ENCODE results near the gene PHKG2.
"Not testable (repeated sequence)": the region's sequence is repeated elsewhere in the genome, so short reads cannot be mapped to it uniquely, and the experiment has no call there.

Gene PHKG2

DNA sequence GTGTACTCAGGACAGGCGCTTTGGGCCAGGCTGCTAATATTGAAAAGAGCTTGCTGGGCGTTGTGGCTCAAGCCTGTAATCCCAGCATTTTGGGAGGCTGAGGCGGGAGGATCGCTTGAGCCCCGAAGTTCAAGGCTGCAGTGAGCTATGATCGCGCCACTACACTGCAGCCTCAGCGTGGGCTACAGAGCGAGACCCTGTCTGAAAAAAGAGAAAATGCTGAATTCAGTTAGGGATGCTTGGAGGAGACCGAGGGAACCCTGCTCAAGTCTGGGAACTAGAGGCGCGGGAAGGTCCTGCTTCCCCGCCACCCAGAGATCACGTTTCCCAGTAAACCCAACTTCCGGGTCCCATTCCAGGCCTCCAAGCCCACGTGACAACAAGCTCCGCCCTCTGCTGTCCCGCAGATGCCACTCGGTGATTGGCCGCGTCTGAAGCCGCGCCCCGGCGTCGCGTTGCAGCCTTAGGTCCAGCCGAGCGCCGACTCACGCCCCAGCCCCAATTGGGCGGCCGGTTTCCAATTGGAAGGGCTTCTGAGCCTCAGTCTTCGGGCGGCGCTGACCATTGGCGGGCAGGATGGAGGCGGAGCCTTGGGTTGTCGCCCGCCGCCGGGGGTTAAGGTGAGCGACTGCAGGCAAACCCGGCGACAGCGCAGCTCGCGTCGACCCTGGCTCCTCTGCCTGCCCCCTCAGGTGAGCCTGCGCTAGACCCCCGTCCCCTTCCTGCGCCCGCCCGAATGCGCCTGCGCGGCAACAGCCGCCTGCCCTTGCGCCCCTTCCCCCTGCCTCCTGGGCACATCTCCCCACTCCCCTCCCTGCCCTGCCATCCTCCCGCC is at the start of gene PHKG2:
Gene PHKG2 (plus strand): TSS at position 627 of the 835 bp plus-strand sequence. CDS start 396 bp downstream, outside the sequence.
- CTCF ChIA-PET, result interaction anchor here (0.9 to 1.4 kb wide), 3 partner anchors 19 to 67 kb away, joined by 3 read pairs; no protein-coding TSS in a partner anchor
- no peak for TF ChIP-seq CTCF (IDR thresholded peaks at IDR 0.05; ENCODE audit: insufficient read depth, low read length, missing control alignments)
- peak within 1 kb of the TSS; percentile 91 for H3K4me3 ChIP-seq (ENCODE audit: low read depth, low read length)
- POLR2A ChIA-PET, result interaction anchor here (0.6 to 1.8 kb wide), 10 partner anchors 9 to 50 kb away, joined by 3 to 10 read pairs (median 3); partner anchors contain the start of gene ZNF629
- peak; percentile 89 for DNase-seq (ENCODE audit: low read depth, low spot score)

GRCh38 chr16:30698816-30699614 is 49.2 kb upstream of the PHKG2 start, which contains the start of gene SRCAP:
SRCAP (plus strand) TSS chr16:30699171; CDS start chr16:30700825, 1,654 bp downstream.
- ChIA-PET CTCF (no interaction called here), POLR2A (no interaction called here)
- TF ChIP-seq CTCF (IDR thresholded peaks at IDR 0.05; ENCODE audit: insufficient read depth, low read length, missing control alignments), result no peak
- peak within 1 kb of the TSS; percentile 95 for H3K4me3 ChIP-seq (ENCODE audit: low read depth, low read length)
- DNase-seq (ENCODE audit: low read depth, low spot score), result no peak

DNA sequence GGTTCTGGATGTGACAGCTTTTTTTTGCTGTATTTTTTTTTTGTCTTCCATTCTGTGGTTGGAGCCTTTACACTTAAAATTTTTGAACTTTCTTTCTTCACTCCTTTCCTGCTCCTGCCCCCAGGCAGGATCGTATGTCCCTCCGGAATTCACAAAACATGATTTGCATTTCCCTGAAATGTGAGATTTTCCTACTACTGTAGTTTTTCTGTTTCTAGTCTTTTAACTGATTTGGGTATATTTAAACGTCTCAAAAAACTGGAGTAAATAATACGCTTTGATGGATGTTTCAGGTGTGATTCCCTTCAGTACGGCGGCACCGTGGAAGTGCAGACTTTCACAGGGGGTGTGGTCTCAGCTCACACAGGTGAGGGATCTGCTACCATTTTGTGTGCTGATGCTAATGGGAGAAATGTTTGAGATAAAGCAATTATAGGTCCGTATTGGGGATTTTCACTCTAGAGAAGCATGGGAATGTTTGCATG is 48.6 kb upstream of the PHKG2 start:
- TF ChIP-seq CTCF (IDR thresholded peaks at IDR 0.05; ENCODE audit: insufficient read depth, low read length, missing control alignments), result no peak
- ChIA-PET POLR2A (no interaction called here), CTCF (no interaction called here)
- peak overlapping the region; percentile 95 for H3K4me3 ChIP-seq (ENCODE audit: low read depth, low read length)
- DNase-seq (ENCODE audit: low read depth, low spot score), result no peak

- DNase-seq (ENCODE audit: low read depth, low spot score), result no peak
- H3K4me3 ChIP-seq (ENCODE audit: low read depth, low read length), result no peak overlapping the region
- CTCF ChIA-PET, result interaction anchor here (1.2 kb wide), 1 partner anchor 16 kb away, joined by 3 read pairs; no protein-coding TSS in a partner anchor
- TF ChIP-seq CTCF (IDR thresholded peaks at IDR 0.05; ENCODE audit: insufficient read depth, low read length, missing control alignments), result no peak
- POLR2A ChIA-PET, result no interaction called here
Measured at GRCh38 chr16:30700491-30700890, 47.7 kb upstream of the PHKG2 start.

DNA sequence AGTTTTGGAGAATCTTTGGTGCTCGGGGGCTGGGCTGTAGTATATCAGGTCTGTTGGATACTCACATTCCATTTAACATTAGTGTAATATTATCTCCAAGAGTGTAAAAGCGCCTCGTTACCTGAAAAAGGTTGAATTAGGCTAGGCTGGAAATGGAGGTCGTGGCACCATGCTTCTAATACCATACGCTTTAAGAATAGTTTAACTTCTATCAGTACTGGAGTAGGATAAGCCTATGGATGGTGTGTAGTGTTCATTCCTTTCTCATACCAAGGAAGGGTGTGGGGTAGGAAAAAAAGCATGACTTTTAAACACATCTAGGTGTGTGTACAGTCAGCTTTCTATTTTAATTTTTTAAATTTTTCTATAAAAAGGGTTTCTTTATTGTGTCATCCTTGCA is 47.3 kb upstream of the PHKG2 start:
- CTCF ChIA-PET, result interaction anchor here (1.2 kb wide), 1 partner anchor 16 kb away, joined by 3 read pairs; no protein-coding TSS in a partner anchor
- DNase-seq (ENCODE audit: low read depth, low spot score), result no peak
- no peak for TF ChIP-seq CTCF (IDR thresholded peaks at IDR 0.05; ENCODE audit: insufficient read depth, low read length, missing control alignments)
- H3K4me3 ChIP-seq (ENCODE audit: low read depth, low read length), result no peak overlapping the region
- POLR2A ChIA-PET, result no interaction called here

DNA sequence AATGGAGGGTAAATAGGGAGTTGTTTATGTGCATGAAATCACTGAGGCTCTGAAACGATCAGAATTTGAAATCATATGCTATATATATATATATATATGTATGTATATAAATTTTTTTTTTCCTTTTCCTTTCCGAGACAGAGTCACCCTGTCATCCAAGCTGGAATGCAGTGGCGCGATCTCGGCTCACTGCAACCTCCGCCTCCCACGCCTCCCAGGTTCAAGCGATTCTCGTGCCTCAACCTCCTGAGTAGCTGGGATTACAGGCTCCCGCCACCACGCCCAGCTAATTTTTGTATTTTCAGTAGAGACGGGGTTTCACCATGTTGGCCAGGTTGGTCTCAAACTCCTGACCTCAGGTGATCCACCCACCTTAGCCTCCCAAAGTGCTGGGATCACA is 45.2 kb upstream of the PHKG2 start:
- not testable (repeated sequence) for H3K4me3 ChIP-seq (ENCODE audit: low read depth, low read length); DNase-seq (ENCODE audit: low read depth, low spot score)
- ChIA-PET POLR2A (interaction anchor here (0.6 kb wide), 1 partner anchor 493 kb away, joined by 3 read pairs; no protein-coding TSS in a partner anchor), CTCF (interaction anchor here (1.6 to 1.8 kb wide), 2 partner anchors 9 to 10 kb away, joined by 5 to 6 read pairs; no protein-coding TSS in a partner anchor)

Data from AG04449 (cell line).